K562 (cell line): ENCODE data around the gene CBX8. TPM values are rescaled to one million over a fixed set of nuclear protein-coding genes. Genes with fewer than 3 reads are reported as not detected.

Source experiments
- ATAC-seq: fragments of 200-7000 bp; cut with Tn5 transposase; 3 replicates; pipeline ENCODE4 v1.9.1; 2020; ENCODE audit warnings: moderate library complexity
- BruUV-seq: library from RNA; stranded (reverse); fragments of 400-500 nt; replicated peaks from 2 replicates; lab custom pipeline; 2021; lab: Mats Ljungman, UMichigan
- CTCF ChIA-PET: fragments of 300-600 bp; formaldehyde crosslinking; extraction: SDS; loops from one replicate; lab custom pipeline; 2021; ENCODE audit warnings: low intra/inter-chr PET ratio; lab: Yijun Ruan, JAX
- POLR2A ChIA-PET: fragments of 300-600, 350-650 bp; sonication (Branson Sonifier 250); formaldehyde crosslinking; extraction: SDS; loops from one replicate; lab custom pipeline; 2021; ENCODE audit warnings: antibody characterized with exemption, inconsistent platforms; lab: Yijun Ruan, JAX
- DNase-seq, 4 experiments: peaks; one replicate each; pipeline versions ENCODE4 v3.0.0 to v3.0.0-alpha.2; 2011 to 2018; ENCODE audit warnings: low spot score in 3 of 4, mixed read lengths in 3 of 4; ENCODE audit errors: extremely low read depth in 1 of 4
- FAIRE-seq: peaks from 2 replicates; lab custom pipeline; 2011; peaks lifted over from hg19 to GRCh38; lab: Jason Lieb, UNC
- H2AFZ ChIP-seq: 2 replicates; pipeline ENCODE4 v1.6.0; 2011; ENCODE audit warnings: low read depth, low read length, control low read depth, inconsistent platforms
- H3K27ac ChIP-seq: fragments of 200-600 bp; 3 replicates; pipeline ENCODE4 v1.8.0; 2011; ENCODE audit warnings: low read depth, mild to moderate bottlenecking, control low read depth, inconsistent platforms, low read length, moderate library complexity, mixed read lengths; ENCODE audit errors: extremely low read depth
- H3K27me3 ChIP-seq, 2 experiments: fragments of 300-600 bp in 1 of 2; 2 replicates in 1 of 2; 3 replicates in 1 of 2; pipeline versions ENCODE4 v1.6.0 to v1.8.0; 2011; ENCODE audit warnings: inconsistent platforms in 2 of 2, low read length in 2 of 2, mild to moderate bottlenecking in 1 of 2, mixed read lengths in 1 of 2, moderate library complexity in 1 of 2; ENCODE audit not compliant: control insufficient read depth in 2 of 2, insufficient read depth in 2 of 2
- H3K36me3 ChIP-seq: fragments of 300-600 bp; 3 replicates; pipeline ENCODE4 v1.8.0; 2011; ENCODE audit warnings: mild to moderate bottlenecking, low read length, inconsistent platforms; ENCODE audit not compliant: control insufficient read depth, insufficient read depth
- H3K4me1 ChIP-seq, 2 experiments: fragments of 200-600 bp in 1 of 2; replicated peaks in 1 of 2; 2 replicates in 1 of 2; 3 replicates in 1 of 2; pipeline versions ENCODE4 v1.5.1 to v1.8.0; 2011; ENCODE audit warnings: inconsistent platforms in 2 of 2, low read length in 2 of 2, mild to moderate bottlenecking in 1 of 2, mixed read lengths in 1 of 2, moderate library complexity in 1 of 2; ENCODE audit not compliant: control insufficient read depth in 2 of 2, insufficient read depth in 2 of 2
- H3K4me2 ChIP-seq: 2 replicates; pipeline ENCODE4 v1.6.1; 2011; ENCODE audit warnings: low read length, control low read depth, inconsistent platforms, mixed read lengths; ENCODE audit not compliant: insufficient read depth
- H3K4me3 ChIP-seq: fragments of 200-600 bp; sonication (generic), shearing (Covaris generic); 2 replicates; pipeline ENCODE4 v1.5.1; 2016; ENCODE audit warnings: control low read depth, inconsistent platforms
- H3K79me2 ChIP-seq: fragments of 200-600 bp; 3 replicates; pipeline ENCODE4 v1.8.0; 2011; ENCODE audit warnings: low read length, inconsistent platforms; ENCODE audit not compliant: control insufficient read depth, insufficient read depth
- H3K9ac ChIP-seq, 2 experiments: 2 replicates each; pipeline versions ENCODE4 v1.6.0 to v1.6.1; 2011; ENCODE audit warnings: low read depth in 2 of 2, low read length in 2 of 2, control low read depth in 1 of 2, inconsistent platforms in 1 of 2, mild to moderate bottlenecking in 1 of 2, mixed read lengths in 1 of 2; ENCODE audit not compliant: insufficient read depth in 1 of 2
- H3K9me1 ChIP-seq: one replicate; pipeline ENCODE4 v1.6.0; 2011; ENCODE audit warnings: inconsistent platforms, mild to moderate bottlenecking, low read length, moderate library complexity; ENCODE audit not compliant: control insufficient read depth, insufficient read depth
- H3K9me3 ChIP-seq: replicated peaks from 2 replicates; pipeline ENCODE4 v1.5.1; 2011; ENCODE audit warnings: low read depth, low read length, inconsistent platforms; ENCODE audit not compliant: control insufficient read depth, insufficient read depth
- H4K20me1 ChIP-seq: replicated peaks from 2 replicates; pipeline ENCODE4 v1.6.1; 2011; ENCODE audit warnings: low read length, inconsistent platforms, mixed read lengths; ENCODE audit not compliant: control insufficient read depth, insufficient read depth
- CHD4 ChIP-seq: fragments of 200-600 bp; sonication (generic); IDR thresholded peaks from 3 replicates; pipeline ENCODE4 v1.6.1; 2012; ENCODE audit warnings: low read depth, mild to moderate bottlenecking, mixed read lengths, low read length, inconsistent platforms; ENCODE audit not compliant: insufficient read depth, insufficient replicate concordance, poor library complexity, severe bottlenecking
- EP400 ChIP-seq: fragments of 450-650 bp; IDR thresholded peaks from 2 replicates; pipeline ENCODE4 v1.6.1; 2017; ENCODE audit warnings: antibody characterized with exemption, mild to moderate bottlenecking, moderate library complexity
- GABPB2 ChIP-seq: fragments of 250-450 bp; sonication (Bioruptor Pico); conservative IDR thresholded peaks from 2 replicates; pipeline ENCODE4 v1.5.1; 2021; ENCODE audit warnings: mild to moderate bottlenecking
- MAZ ChIP-seq, 2 experiments: fragments of 450-650 bp in 1 of 2; sonication (generic) in 1 of 2; formaldehyde crosslinking; IDR thresholded peaks in 1 of 2; conservative IDR thresholded peaks in 1 of 2; 2 replicates each; pipeline versions ENCODE4 v1.4.0 to v1.5.0; 2020; ENCODE audit warnings: mild to moderate bottlenecking in 1 of 2, missing genetic modification reagents in 1 of 2
- MTA2 ChIP-seq: fragments of 450-650 bp; IDR thresholded peaks from 2 replicates; pipeline ENCODE4 v1.6.1; 2016; ENCODE audit warnings: low read depth
- POLR2G ChIP-seq: fragments of 200-400 bp; formaldehyde crosslinking; IDR thresholded peaks from 2 replicates; pipeline ENCODE4 v1.6.1; 2017; ENCODE audit warnings: low read depth, mild to moderate bottlenecking, antibody characterized with exemption, low read length, moderate library complexity
- RAD21 ChIP-seq, 2 experiments: fragments of 250-450 bp in 1 of 2; fragments of 450-650 bp in 1 of 2; sonication (Bioruptor Pico) in 1 of 2; formaldehyde crosslinking in 1 of 2; IDR thresholded peaks in 1 of 2; conservative IDR thresholded peaks in 1 of 2; 2 replicates each; pipeline versions ENCODE4 v1.4.0 to v1.8.0; 2020 to 2022; ENCODE audit warnings: mild to moderate bottlenecking in 2 of 2, moderate library complexity in 1 of 2
- RBFOX2 ChIP-seq: fragments of 200-400 bp; formaldehyde crosslinking; IDR thresholded peaks from 2 replicates; pipeline ENCODE4 v1.6.1; 2017; ENCODE audit warnings: low read depth, mild to moderate bottlenecking, low read length, moderate library complexity
- ZBTB7A ChIP-seq: IDR thresholded peaks from 2 replicates; pipeline ENCODE4 v1.6.1; 2011; ENCODE audit warnings: low read depth, mild to moderate bottlenecking, low read length, moderate library complexity, borderline replicate concordance; ENCODE audit not compliant: control insufficient read depth
- ZEB2 ChIP-seq: fragments of 450-650 bp; IDR thresholded peaks from 2 replicates; pipeline ENCODE4 v1.6.1; 2016
- WGBS: fragments of 100-300 bp; shearing (Covaris generic); methylation state at CpG from one replicate; pipeline ENCODE4 v1.1.6; 2016; ENCODE audit warnings: low coverage, mixed read lengths; ENCODE audit not compliant: insufficient coverage; ENCODE audit errors: missing lambda C conversion rate; 5-methylcytosine and 5-hydroxymethylcytosine counted together
- in situ Hi-C: fragments of 300-500 bp; cut with MboI; formaldehyde crosslinking; loops from 4 replicates; pipeline ENCODE4 v1.15.0; 2018; ENCODE audit warnings: inconsistent platforms, mixed read lengths
- intact Hi-C: fragments of 100-400 bp; cut with micrococcal nuclease; formaldehyde crosslinking; loops from 2 replicates; pipeline ENCODE4 v1.14.2; 2022
- polyA plus RNA-seq, 8 experiments: library from polyadenylated mRNA; depleted of rRNA in 4 of 8; stranded (reverse) in 5 of 8; unstranded in 3 of 8; fragments of >200 nt; fragmentation: Nextera tagmentation in 2 of 8; fragmentation: Illumina TruSeq in 1 of 8; extraction: Ambion mirVana in 2 of 8; extraction: Trizol in 1 of 8; gene quantifications; 2 replicates each; pipeline versions ENCODE4 v1.2.1 to v1.2.3, GENCODE V29; 2011 to 2014; ENCODE audit warnings: inconsistent platforms in 1 of 8, missing spikeins in 1 of 8
- total RNA-seq, 7 experiments: library from RNA; depleted of rRNA in 6 of 7; stranded (reverse); fragments of >200 nt in 6 of 7; fragmentation: Illumina TruSeq in 2 of 7; extraction: Trizol in 2 of 7; gene quantifications; 2 replicates each; pipeline versions ENCODE4 v1.2.1 to v1.2.3, GENCODE V29; 2011 to 2021; ENCODE audit warnings: low replicate concordance in 1 of 7
- TF ChIP-seq, protein P1 (sequence below): sonication (generic); formaldehyde crosslinking; IDR thresholded peaks from 2 replicates; pipeline ENCODE4 v1.8.1; 2023; ENCODE audit warnings: mild to moderate bottlenecking, missing genetic modification reagents
- TF ChIP-seq, protein P2 (sequence below): fragments of 250-450 bp; sonication (Bioruptor Pico); IDR thresholded peaks from 2 replicates; pipeline ENCODE4 v1.8.0; 2022; ENCODE audit warnings: inconsistent platforms
- TF ChIP-seq, protein P3 (sequence below), 3 experiments: IDR thresholded peaks in 2 of 3; conservative IDR thresholded peaks in 1 of 3; 2 replicates each; pipeline ENCODE4 v1.5.1; 2011 to 2012; ENCODE audit warnings: low read length in 3 of 3, mild to moderate bottlenecking in 3 of 3, control low read depth in 2 of 3, improper control_type of control experiment in 1 of 3, inconsistent platforms in 1 of 3, low read depth in 1 of 3, mixed read lengths in 1 of 3, moderate library complexity in 1 of 3; ENCODE audit not compliant: insufficient read depth in 2 of 3

The CBX8 gene
- total and polyA plus RNA-seq, 9 of the 15 experiments (the other 6 are each of a cell fraction or from before 2014, with no cell fraction given), result 0.08 to 11.9 (median 2.6) TPM

DNA sequence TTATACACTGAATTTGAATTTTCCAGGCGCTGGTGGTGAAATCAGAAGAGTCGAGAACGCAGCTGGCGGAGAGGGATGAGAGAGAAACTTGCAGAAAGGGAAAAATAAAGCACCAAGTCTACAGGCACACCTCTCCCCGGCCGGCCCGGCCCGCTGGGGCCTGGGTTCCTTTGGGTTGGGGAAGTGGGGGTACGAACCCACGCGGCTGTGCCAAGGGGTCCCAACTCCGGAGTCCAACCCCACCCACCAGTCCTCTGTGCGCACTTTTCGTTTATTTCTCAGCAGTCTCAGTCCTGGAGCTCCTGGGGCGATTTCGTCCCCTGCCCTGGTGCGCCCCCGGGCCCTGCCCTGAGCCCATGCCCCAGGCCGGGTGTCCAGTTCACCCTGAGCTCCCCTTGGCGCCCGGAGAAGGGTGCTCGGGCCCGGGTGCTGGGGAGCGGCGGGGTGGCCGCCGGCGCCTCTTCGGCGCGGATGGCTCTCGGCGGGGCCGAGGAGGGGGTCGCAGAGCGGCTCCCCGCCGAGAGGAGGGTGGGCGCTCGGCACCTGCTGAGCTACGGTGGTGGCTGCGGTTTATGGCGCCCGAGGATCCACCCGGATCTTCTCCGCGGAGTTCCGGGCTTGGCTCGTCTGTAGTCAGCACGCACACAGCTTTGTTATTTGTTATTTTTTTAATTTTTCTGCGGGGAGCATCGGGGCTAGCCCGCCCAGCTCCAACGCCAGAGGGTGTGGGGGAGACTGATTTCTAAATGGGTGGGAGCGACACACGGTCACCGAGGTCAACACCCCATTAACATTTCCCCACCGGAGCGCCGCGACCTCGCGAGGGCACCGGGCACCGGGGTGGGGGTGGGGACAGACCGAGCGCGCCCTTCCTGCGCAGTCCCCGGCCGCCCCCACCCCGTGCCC lies 15.7 kb upstream of the CBX8 start:
- H3K4me2 ChIP-seq, result peak overlapping the region; percentile 48; the same call in 1 of the 2 replicates
- H3K4me3 ChIP-seq, result 0 out of 2 replicates have a peak overlapping the region, but pooled peaks have one; percentile 16
- no peaks in the 10 kb centered on the region for H3K79me2 ChIP-seq
- peaks cover 24 to 72% of the 10 kb centered on the region in 2 experiments for H3K4me1 ChIP-seq
- in situ Hi-C loops, result no loop called here
- H3K9me1 ChIP-seq, result no peaks in the 10 kb centered on the region
- no peaks in the 10 kb centered on the region for H3K27me3 ChIP-seq
- BruUV-seq, result no TSS peak
- FAIRE-seq, result no peak
- H3K36me3 ChIP-seq, result no peaks in the 10 kb centered on the region
- no peaks in the 10 kb centered on the region for H3K9me3 ChIP-seq
- ChIA-PET POLR2A (interaction anchor here (0.6 to 18.8 kb wide), 4 partner anchors 9 to 334 kb away, joined by 3 to 386 read pairs (median 10); partner anchors contain the start of gene CBX4), CTCF (interaction anchor here (1.3 kb wide), 1 partner anchor 28 kb away, joined by 3 read pairs; no protein-coding TSS in a partner anchor)
- no peaks in the 10 kb centered on the region for H4K20me1 ChIP-seq
- peak overlapping the region; percentile 66 to 88 for H3K9ac ChIP-seq
- intact Hi-C loops, result loop anchor here (5.0 kb wide), 1 partner anchor 180 kb away; no protein-coding TSS in a partner anchor
- H2AFZ ChIP-seq, result peak overlapping the region; percentile 77
- no peak for ATAC-seq
- peak overlapping the region; percentile 84 for H3K27ac ChIP-seq
- 58% methylated on average over 51 of the region's 72 CpGs for WGBS
- DNase-seq, result no peak
- TF ChIP-seq, protein P1, sequence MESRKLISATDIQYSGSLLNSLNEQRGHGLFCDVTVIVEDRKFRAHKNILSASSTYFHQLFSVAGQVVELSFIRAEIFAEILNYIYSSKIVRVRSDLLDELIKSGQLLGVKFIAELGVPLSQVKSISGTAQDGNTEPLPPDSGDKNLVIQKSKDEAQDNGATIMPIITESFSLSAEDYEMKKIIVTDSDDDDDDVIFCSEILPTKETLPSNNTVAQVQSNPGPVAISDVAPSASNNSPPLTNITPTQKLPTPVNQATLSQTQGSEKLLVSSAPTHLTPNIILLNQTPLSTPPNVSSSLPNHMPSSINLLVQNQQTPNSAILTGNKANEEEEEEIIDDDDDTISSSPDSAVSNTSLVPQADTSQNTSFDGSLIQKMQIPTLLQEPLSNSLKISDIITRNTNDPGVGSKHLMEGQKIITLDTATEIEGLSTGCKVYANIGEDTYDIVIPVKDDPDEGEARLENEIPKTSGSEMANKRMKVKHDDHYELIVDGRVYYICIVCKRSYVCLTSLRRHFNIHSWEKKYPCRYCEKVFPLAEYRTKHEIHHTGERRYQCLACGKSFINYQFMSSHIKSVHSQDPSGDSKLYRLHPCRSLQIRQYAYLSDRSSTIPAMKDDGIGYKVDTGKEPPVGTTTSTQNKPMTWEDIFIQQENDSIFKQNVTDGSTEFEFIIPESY, result peak; percentile 68; the same call in 1 of the 2 replicates
- TF ChIP-seq RBFOX2 (peak; percentile 73), CHD4 (no peak), GABPB2 (CRISPR knock-in tag) (no peak), RAD21 (CRISPR knock-in tag; conservative IDR thresholded peaks at IDR 0.05 in 1 of 2, IDR thresholded peaks at IDR 0.05 in 1 of 2) (0 out of 4 replicates have a peak, but pooled peaks of 1 of the 2 experiments have one; percentile 2), POLR2G (peak; percentile 66), ZEB2 (no peak), MAZ (CRISPR knock-in tag; conservative IDR thresholded peaks at IDR 0.05 in 1 of 2, IDR thresholded peaks at IDR 0.05 in 1 of 2) (peak; percentile 26 to 35; a peak in 1 of 4 replicates), MTA2 (no peak), ZBTB7A (peak; percentile 7; the same call in 1 of the 2 replicates), EP400 (no peak)
- TF ChIP-seq, protein P2, sequence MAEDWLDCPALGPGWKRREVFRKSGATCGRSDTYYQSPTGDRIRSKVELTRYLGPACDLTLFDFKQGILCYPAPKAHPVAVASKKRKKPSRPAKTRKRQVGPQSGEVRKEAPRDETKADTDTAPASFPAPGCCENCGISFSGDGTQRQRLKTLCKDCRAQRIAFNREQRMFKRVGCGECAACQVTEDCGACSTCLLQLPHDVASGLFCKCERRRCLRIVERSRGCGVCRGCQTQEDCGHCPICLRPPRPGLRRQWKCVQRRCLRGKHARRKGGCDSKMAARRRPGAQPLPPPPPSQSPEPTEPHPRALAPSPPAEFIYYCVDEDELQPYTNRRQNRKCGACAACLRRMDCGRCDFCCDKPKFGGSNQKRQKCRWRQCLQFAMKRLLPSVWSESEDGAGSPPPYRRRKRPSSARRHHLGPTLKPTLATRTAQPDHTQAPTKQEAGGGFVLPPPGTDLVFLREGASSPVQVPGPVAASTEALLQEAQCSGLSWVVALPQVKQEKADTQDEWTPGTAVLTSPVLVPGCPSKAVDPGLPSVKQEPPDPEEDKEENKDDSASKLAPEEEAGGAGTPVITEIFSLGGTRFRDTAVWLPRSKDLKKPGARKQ (CRISPR knock-in tag), result peak; percentile 64; the same call in 1 of the 2 replicates
- TF ChIP-seq, protein P3, sequence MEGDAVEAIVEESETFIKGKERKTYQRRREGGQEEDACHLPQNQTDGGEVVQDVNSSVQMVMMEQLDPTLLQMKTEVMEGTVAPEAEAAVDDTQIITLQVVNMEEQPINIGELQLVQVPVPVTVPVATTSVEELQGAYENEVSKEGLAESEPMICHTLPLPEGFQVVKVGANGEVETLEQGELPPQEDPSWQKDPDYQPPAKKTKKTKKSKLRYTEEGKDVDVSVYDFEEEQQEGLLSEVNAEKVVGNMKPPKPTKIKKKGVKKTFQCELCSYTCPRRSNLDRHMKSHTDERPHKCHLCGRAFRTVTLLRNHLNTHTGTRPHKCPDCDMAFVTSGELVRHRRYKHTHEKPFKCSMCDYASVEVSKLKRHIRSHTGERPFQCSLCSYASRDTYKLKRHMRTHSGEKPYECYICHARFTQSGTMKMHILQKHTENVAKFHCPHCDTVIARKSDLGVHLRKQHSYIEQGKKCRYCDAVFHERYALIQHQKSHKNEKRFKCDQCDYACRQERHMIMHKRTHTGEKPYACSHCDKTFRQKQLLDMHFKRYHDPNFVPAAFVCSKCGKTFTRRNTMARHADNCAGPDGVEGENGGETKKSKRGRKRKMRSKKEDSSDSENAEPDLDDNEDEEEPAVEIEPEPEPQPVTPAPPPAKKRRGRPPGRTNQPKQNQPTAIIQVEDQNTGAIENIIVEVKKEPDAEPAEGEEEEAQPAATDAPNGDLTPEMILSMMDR (IDR thresholded peaks at IDR 0.05 in 2 of 3, conservative IDR thresholded peaks at IDR 0.05 in 1 of 3; ENCODE audit: insufficient read depth in 2 of 3, low read depth in 1 of 3, low read length in 3 of 3), result 0 out of 6 replicates have a peak, but pooled peaks of 1 of the 3 experiments have one; percentile 1
